NAMALWA (cell line): ENCODE measurements around the gene SLC2A9.

Experiments used
- DNase-seq: peaks from one replicate; pipeline ENCODE4 v3.0.0-alpha.2; 2015; ENCODE audit warnings: low spot score

Gene SLC2A9

DNA sequence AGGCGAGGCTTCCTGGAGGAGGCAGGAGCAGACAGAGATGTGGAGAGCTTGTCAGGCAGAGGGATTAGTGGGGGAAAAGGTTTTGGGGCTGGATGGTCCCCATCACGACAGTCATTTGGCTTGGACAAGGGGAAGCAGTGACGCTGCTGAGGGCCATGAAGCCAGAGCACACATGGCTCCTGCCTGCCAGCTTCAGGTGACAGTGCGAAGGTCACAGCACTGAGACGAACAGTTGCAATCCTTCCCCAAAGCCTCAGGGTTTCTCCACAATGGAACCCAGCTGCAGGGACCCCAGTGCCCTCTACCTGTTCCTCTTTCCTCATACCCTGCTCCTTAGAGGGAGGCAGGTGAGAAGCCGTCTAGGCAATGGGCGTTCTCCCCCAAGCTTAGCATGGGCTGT, 129.6 kb downstream of the SLC2A9 start:
- DNase-seq = no peak

- no peak for DNase-seq
Measured at GRCh38 chr4:9891056-9891455, 130.2 kb downstream of the SLC2A9 start.

DNA sequence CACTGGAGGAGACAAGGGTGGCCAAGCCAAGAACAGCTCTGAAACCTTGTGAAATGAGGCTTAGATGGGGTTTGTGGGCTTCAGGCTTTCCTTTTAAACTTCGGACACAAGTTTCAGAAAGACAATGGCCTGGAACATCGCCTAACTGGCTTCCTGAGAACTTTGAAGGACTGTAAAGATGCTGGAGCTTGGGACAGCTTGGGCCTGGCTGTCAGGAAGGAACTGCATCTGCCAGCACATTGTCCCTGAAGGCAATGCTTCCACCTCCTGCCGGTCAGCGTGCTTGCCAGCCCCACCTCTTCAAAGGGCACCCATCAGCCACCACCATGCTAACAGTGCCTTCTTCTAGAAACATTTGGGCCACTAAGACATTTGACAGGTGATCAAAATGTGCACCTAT, 132.0 kb downstream of the SLC2A9 start:
- no peak for DNase-seq

DNA sequence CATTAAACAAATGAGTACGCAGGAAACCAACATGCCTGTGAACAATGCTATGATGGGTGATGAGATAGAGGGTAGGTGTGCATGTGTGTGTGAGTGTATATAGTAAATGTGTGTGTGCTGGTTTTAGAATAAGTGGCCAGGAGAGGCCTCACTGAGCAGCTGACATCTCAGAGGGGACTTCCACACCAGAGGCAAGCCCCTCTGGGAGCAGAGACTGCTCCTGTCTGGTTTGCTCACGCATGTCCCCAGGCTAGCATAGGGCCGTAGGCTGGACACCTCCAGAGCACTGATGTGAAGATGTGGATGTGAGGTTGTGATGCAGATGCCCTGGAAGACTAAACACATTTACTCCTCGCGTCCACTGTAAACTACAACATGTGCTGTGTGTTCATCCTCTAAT, 135.3 kb downstream of the SLC2A9 start:
- DNase-seq = no peak

- DNase-seq = no peak
Measured at GRCh38 chr4:9880406-9881197, 140.7 kb downstream of the SLC2A9 start.

- DNase-seq = no peak
Measured at GRCh38 chr4:9877123-9877522, 144.2 kb downstream of the SLC2A9 start.

DNA sequence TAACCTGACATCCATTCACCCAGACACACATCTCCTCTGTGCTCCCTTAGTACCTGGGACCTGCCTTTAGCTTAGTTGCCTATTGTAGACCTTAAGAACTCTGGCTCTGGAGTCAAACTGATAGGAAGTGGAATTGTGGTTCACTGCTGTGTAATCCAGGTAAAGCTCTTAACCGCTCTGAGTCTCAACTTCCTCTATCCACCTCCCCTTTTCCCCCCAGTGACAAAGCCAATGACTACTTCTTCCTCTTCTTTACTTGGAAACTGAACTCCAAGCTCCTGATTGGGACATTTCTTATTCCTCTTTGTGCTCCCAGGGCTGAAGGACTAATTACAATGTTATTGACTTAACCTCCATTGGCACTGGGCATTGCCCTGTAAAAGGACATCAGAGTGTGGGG, 145.8 kb downstream of the SLC2A9 start:
- DNase-seq = no peak

GRCh38 chr4:9874385-9874784, 146.9 kb downstream of the SLC2A9 start:
- DNase-seq = no peak

GRCh38 chr4:9870165-9870790, 151.0 kb downstream of the SLC2A9 start:
- no peak for DNase-seq

DNA sequence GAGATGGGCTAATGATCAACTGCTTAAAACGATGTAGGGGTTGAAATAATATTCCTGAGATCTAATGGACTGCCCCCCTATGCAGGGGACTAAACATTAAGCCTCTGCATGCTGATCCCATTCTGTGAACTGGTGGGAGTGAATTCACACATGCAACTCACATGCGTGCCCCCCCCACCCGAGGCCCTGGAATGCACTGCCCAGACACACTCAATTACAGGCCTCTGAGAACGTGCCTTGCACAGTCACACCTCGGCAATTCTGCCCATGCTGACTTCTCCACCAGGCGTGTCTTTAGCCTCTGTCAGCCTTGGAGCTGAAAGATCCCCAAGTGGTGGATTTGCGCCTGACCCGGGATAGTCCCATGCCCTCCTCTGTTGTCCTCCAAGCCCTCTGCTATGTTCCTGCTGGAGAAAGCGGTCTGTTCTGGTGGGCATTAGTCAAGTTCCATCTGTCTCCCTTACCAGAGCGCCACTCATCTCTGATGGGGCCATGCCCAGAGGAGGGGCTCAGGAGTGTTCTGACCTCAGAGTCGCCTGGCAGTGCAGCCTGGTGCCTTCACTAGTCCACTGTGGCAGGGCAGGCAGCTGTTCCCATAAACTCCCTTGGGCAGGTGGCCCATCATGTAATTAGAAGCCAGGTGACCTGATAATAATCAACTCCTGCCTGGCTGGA, 153.4 kb downstream of the SLC2A9 start:
- no peak for DNase-seq

GRCh38 chr4:9866931-9867330, 154.4 kb downstream of the SLC2A9 start:
- DNase-seq = no peak

GRCh38 chr4:9861561-9861960, 159.7 kb downstream of the SLC2A9 start:
- no peak for DNase-seq

DNA sequence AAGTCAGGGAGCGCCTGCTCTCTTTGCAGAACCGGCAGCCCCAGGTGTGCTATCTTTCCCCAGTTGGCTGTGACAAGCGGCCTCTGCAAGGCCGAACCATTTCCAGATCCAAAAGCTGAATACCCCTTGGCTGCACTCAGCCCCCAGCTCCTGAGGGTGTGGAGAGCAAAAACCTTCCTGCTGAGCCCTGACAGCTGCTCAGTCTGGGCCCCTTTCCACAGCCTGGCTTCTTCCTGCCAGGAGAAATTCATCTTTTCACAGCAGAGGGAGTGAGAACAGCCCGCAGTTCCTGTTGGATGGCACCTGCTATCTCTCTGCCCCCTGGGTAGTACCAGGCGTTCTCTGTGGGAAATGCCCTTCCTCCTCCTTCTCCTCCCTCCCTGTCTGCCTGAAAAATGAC, 161.5 kb downstream of the SLC2A9 start:
- DNase-seq = no peak

DNA sequence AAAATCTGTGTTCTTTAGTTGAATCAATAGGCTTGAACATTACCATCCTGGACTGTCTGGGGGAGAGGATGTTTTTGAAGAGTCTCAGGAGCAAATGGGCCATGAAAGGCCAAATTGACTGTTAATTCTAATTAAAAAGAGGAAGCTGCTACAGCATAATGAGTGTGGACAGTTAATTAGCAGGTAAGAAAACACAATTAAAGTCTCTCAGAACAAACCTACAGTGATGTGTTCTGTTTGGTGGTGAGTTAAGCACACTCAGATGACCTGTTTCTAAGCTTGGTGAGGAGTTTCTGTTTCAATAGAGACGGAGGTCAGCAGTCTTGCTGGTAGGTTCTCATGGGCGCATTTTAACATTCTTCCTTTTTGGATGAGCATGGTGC, 171.8 kb downstream of the SLC2A9 start:
- no peak for DNase-seq

DNA sequence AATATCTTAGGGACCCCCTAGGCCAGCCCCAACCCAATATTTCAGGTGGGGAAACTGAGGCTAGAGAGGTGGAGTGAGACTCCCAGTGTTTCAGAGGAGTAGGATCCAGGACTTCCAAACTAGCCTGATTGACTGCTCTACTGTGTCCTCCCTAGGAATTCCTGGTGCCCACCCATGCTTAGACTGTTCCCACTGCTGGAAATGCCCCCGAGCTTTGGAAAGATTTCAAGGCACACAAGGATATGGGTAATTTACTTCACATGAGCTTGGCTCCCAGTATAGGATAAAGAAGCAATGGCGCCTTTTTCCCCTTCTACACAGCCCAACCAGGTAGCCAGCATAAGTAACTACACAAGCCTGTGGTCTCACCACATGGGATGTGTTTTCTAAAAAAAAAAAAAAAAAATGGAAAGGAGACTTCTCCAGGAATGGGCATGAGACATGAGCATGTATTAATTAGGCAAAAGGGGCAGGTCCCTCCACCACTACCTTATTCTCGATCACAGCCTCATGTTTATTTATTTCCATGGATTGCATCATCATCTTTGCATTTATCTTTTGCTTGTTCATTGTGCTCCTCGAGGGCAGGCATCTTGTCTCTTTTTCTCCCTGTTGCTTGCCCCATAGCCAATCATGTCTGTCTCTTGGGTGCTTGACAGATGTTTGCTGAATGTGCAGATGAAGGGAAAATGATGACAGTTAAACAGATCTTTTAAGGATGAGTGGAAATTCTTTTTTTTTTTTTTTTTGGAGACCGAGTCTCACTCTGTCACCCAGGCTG, 173.1 kb downstream of the SLC2A9 start:
- DNase-seq = no peak

DNA sequence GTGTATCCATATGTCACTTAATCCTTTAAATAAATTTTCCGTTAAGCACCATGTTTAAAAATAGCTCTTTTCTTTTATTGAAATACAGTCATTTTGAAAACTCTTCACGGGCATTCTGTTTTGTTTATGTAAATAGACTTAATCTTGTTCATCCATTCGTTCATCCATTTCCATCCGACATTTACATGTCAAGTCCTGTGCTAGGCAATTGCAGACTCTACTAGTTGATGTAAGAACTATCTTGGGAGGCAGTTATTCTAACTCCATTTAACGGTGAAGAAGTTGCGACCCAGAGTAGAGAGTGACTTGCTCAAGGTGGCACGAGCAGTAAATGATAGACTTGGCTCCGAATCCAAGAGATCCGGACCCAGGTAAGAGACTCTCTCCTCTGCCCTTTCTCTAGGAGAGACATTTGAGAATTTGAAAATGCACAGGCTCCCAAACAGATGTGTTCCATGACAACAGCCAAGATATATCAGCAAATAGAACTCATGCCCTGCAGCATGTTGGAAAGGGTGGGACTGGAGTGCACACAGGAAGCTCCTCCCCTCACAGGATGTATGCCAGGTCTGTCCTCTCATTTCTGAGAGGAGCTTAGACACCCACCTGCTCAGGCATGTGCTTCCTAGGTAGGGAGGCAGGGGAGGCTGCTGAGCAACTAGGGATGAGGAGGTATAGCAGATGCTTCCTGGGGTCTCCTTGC, 175.4 kb downstream of the SLC2A9 start:
- no peak for DNase-seq

DNA sequence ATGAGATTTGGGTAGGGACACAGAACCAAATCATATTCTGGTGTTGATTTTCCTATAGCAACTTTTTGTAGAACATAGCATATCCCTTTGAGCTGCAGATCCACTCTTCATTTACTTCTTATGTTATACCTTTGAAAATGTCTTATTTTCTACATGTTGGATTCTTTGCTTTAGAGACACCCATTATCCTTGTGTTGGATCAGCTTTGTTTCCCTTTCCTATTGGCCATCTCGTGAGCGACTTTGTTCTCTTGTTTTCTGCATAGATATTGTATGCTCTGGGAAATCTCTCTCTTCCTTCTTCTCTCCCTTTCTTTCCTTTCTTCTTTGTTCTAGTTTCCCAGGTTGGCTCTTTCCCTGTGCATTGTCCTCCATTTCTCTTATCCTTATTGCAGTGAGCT, 180.2 kb downstream of the SLC2A9 start:
- DNase-seq = no peak

GRCh38 chr4:9835430-9835829, 185.9 kb downstream of the SLC2A9 start:
- no peak for DNase-seq

DNA sequence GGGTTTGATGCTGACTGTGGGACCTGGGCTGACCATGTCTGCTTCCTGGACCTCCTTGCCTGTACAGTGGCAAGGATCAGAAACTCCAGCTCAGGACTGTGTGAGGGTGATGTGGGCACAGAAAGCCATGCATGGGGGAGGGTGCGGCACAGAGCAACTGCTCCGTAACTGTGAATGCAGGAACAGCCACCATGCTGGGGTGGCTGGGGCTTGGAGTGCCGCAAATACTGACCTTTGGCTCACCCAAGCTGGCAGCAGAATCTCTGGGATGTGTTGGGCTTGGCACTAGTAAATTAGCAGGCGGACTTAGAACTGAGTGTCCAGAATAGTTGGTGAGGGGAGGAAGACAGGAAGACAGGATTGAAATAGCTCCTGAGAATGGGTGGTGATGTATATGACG, 187.9 kb downstream of the SLC2A9 start:
- no peak for DNase-seq

DNA sequence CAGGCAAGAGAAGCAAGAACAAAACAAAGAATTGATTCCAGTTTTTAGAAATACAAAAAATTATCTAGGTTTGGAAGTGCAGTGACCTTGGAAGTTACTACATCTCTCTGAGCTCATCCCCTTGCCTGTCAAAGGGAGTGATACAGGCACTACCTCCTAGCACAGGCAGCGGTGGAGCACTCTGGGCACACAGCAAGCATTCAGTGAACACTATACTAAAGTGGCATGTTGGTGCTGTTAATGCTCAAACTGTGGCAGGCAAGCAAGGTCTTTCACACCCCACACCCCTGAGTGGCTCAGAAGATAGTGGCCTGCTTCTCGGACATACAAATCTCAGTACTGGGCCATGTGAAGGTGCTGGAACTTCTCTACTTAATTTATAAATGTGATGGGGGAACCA, 188.7 kb downstream of the SLC2A9 start:
- no peak for DNase-seq

- no peak for DNase-seq
Measured at GRCh38 chr4:9826551-9826950, 194.7 kb downstream of the SLC2A9 start.

GRCh38 chr4:9825049-9825448, 196.2 kb downstream of the SLC2A9 start:
- no peak for DNase-seq
